GM23338 (cell line): Measurements from ENCODE around the gene THSD4. TPM values are rescaled to one million over a fixed set of nuclear protein-coding genes. Genes with fewer than 3 reads are reported as not detected.

Experiments used
- ATAC-seq: fragments of 200-7000 bp; cut with Tn5 transposase; 3 replicates; pipeline ENCODE4 v1.9.1; 2020
- DNase-seq: peaks from one replicate; pipeline ENCODE4 v3.0.0-alpha.2; 2015; ENCODE audit warnings: low spot score
- H2AFZ ChIP-seq: fragments of 200-600 bp; sonication (generic); 2 replicates; pipeline ENCODE4 v1.8.0; 2016; ENCODE audit warnings: antibody characterized with exemption, mild to moderate bottlenecking, moderate library complexity
- H3F3A ChIP-seq: fragments of 200-600 bp; sonication (generic); replicated peaks from 2 replicates; pipeline ENCODE4 v1.8.0; 2017; ENCODE audit warnings: antibody characterized with exemption, mixed run types, low read depth
- H3K27ac ChIP-seq: fragments of 200-600 bp; sonication (generic); 2 replicates; pipeline ENCODE4 v1.6.1; 2016; ENCODE audit warnings: low read depth
- H3K27me3 ChIP-seq: fragments of 200-600 bp; sonication (generic); 2 replicates; pipeline ENCODE4 v1.8.0; 2016; ENCODE audit warnings: mild to moderate bottlenecking, mixed run types, moderate library complexity; ENCODE audit not compliant: insufficient read depth
- H3K36me3 ChIP-seq: fragments of 200-600 bp; sonication (generic); 2 replicates; pipeline ENCODE4 v1.8.0; 2016; ENCODE audit warnings: mild to moderate bottlenecking; ENCODE audit not compliant: insufficient read depth
- H3K4me1 ChIP-seq: fragments of 200-600 bp; sonication (generic); 2 replicates; pipeline ENCODE4 v1.8.0; 2016; ENCODE audit warnings: mild to moderate bottlenecking, moderate library complexity; ENCODE audit not compliant: insufficient read depth
- H3K4me2 ChIP-seq: fragments of 200-600 bp; sonication (generic); 2 replicates; pipeline ENCODE4 v1.7.1; 2017; ENCODE audit warnings: mixed run types
- H3K4me3 ChIP-seq: fragments of 200-600 bp; sonication (generic); 2 replicates; pipeline ENCODE4 v1.6.1; 2016; ENCODE audit warnings: mixed run types
- H3K79me2 ChIP-seq: fragments of 200-600 bp; sonication (generic); replicated peaks from 2 replicates; pipeline ENCODE4 v1.8.0; 2017; ENCODE audit warnings: mild to moderate bottlenecking; ENCODE audit not compliant: insufficient read depth
- H3K9me2 ChIP-seq: fragments of 200-600 bp; sonication (generic); 2 replicates; pipeline ENCODE4 v1.8.0; 2017; ENCODE audit not compliant: insufficient read depth
- H4K20me1 ChIP-seq: fragments of 200-600 bp; sonication (generic); replicated peaks from 2 replicates; pipeline ENCODE4 v1.8.0; 2017; ENCODE audit warnings: mild to moderate bottlenecking; ENCODE audit not compliant: insufficient read depth
- H3K27ac Mint-ChIP-seq: 2 replicates; pipeline ENCODE4 v1.8.0; 2020; ENCODE audit warnings: inconsistent platforms, mild to moderate bottlenecking, moderate library complexity, mixed read lengths
- H3K27me3 Mint-ChIP-seq: 3 replicates; pipeline ENCODE4 v1.8.0; 2022; ENCODE audit warnings: low read depth, mild to moderate bottlenecking, moderate library complexity, mixed read lengths, inconsistent platforms; ENCODE audit not compliant: insufficient read depth, poor library complexity
- H3K36me3 Mint-ChIP-seq: 3 replicates; pipeline ENCODE4 v1.8.0; 2021; ENCODE audit warnings: low read depth, mild to moderate bottlenecking, inconsistent platforms, moderate library complexity, mixed read lengths
- H3K4me1 Mint-ChIP-seq: 3 replicates; pipeline ENCODE4 v1.8.0; 2020; ENCODE audit warnings: mild to moderate bottlenecking, inconsistent platforms, mixed read lengths
- H3K4me3 Mint-ChIP-seq: 3 replicates; pipeline ENCODE4 v1.8.0; 2021; ENCODE audit warnings: moderate library complexity, mild to moderate bottlenecking, inconsistent platforms, mixed read lengths
- H3K9me3 Mint-ChIP-seq: 3 replicates; pipeline ENCODE4 v1.8.0; 2020; ENCODE audit warnings: moderate library complexity, mild to moderate bottlenecking, inconsistent platforms, mixed read lengths
- CREB1 ChIP-seq: fragments of 250-450 bp; sonication (Bioruptor Pico); IDR thresholded peaks from 2 replicates; pipeline ENCODE4 v1.5.0; 2020; ENCODE audit warnings: low read depth, mild to moderate bottlenecking, moderate library complexity
- CTCF ChIP-seq, 2 experiments: fragments of 200-600 bp in 1 of 2; sonication (generic) in 1 of 2; conservative IDR thresholded peaks; 2 replicates each; pipeline versions ENCODE4 v1.5.1 to v1.6.1; 2016 to 2017; ENCODE audit warnings: antibody characterized with exemption in 2 of 2, low read depth in 2 of 2, mild to moderate bottlenecking in 2 of 2, moderate library complexity in 1 of 2
- EZH2 ChIP-seq: fragments of 200-600 bp; sonication (generic); IDR thresholded peaks from one replicate; pipeline ENCODE4 v1.8.0; 2017; ENCODE audit warnings: antibody characterized with exemption, mild to moderate bottlenecking, low read depth; ENCODE audit not compliant: unreplicated experiment
- EZH2phosphoT487 ChIP-seq: fragments of 200-600 bp; sonication (generic); IDR thresholded peaks from one replicate; pipeline ENCODE4 v1.8.1; 2018; ENCODE audit warnings: antibody characterized with exemption; ENCODE audit not compliant: unreplicated experiment
- JUNB ChIP-seq: IDR thresholded peaks from one replicate; pipeline ENCODE4 v1.6.1; 2016; ENCODE audit warnings: antibody characterized with exemption; ENCODE audit not compliant: unreplicated experiment
- NANOG ChIP-seq: IDR thresholded peaks from 2 replicates; pipeline ENCODE4 v1.6.1; 2016; ENCODE audit warnings: antibody characterized with exemption, borderline replicate concordance
- POLR2AphosphoS5 ChIP-seq: IDR thresholded peaks from 2 replicates; pipeline ENCODE4 v1.6.1; 2016; ENCODE audit warnings: antibody characterized with exemption, low read depth
- STAT1 ChIP-seq: IDR thresholded peaks from one replicate; pipeline ENCODE4 v1.6.1; 2016; ENCODE audit warnings: antibody characterized with exemption; ENCODE audit not compliant: unreplicated experiment
- ZNF114 ChIP-seq: fragments of 250-450 bp; sonication (Bioruptor Pico); IDR thresholded peaks from 2 replicates; pipeline ENCODE4 v1.5.0; 2020; ENCODE audit warnings: mild to moderate bottlenecking, moderate library complexity
- ZNF331 ChIP-seq: fragments of 250-450 bp; sonication (Bioruptor Pico); IDR thresholded peaks from 2 replicates; pipeline ENCODE4 v1.5.0; 2020; ENCODE audit warnings: low read depth, mild to moderate bottlenecking, moderate library complexity
- ZNF462 ChIP-seq: fragments of 250-450 bp; sonication (Bioruptor Pico); IDR thresholded peaks from 2 replicates; pipeline ENCODE4 v1.5.0; 2020; ENCODE audit warnings: mild to moderate bottlenecking, moderate library complexity
- polyA plus RNA-seq: library from polyadenylated mRNA; unstranded; fragments of >200 nt; fragmentation: Nextera tagmentation; extraction: Ambion mirVana; gene quantifications from 2 replicates; pipeline ENCODE4 v1.2.1, GENCODE V29; 2016
- total RNA-seq: library from RNA; depleted of rRNA; stranded (reverse); fragments of >200 nt; shearing (Covaris generic); gene quantifications from 2 replicates; pipeline ENCODE4 v1.2.3, GENCODE V29; 2014
- TF ChIP-seq, protein P1 (sequence below): IDR thresholded peaks from one replicate; pipeline ENCODE4 v1.6.1; 2018; ENCODE audit warnings: antibody characterized with exemption; ENCODE audit not compliant: unreplicated experiment
- TF ChIP-seq, protein P2 (sequence below): IDR thresholded peaks from 2 replicates; pipeline ENCODE4 v1.6.1; 2016; ENCODE audit warnings: antibody characterized with exemption

The THSD4 gene
- total and polyA plus RNA-seq, 2 experiments from 2014 or later = 2.0 to 7.4 TPM

- Histone ChIP-seq H3K4me3 (no peak overlapping the region), H4K20me1 (no peaks in the 10 kb centered on the region), H3K27me3 (no peaks in the 10 kb centered on the region), H3K4me1 (peaks cover 11% of the 10 kb centered on the region), H2AFZ (no peak overlapping the region), H3K79me2 (no peaks in the 10 kb centered on the region), H3K4me2 (no peak overlapping the region), H3K27ac (no peak overlapping the region), H3K36me3 (no peaks in the 10 kb centered on the region), H3F3A (peaks cover 4% of the 10 kb centered on the region; the same call in 1 of the 2 replicates), H3K9me2 (no peaks in the 10 kb centered on the region)
- Mint-ChIP-seq H3K27ac (no peak overlapping the region), H3K36me3 (no peaks in the 10 kb centered on the region; the same call in 2 of the 3 replicates), H3K4me3 (no peak overlapping the region), H3K9me3 (no peaks in the 10 kb centered on the region; the same call in 2 of the 3 replicates), H3K27me3 (peaks cover 10% of the 10 kb centered on the region), H3K4me1 (peaks cover 18% of the 10 kb centered on the region)
- ATAC-seq (no peak), DNase-seq (no peak)
- TF ChIP-seq STAT1 = no peak
- TF ChIP-seq EZH2 = no peak
- TF ChIP-seq, protein P1, sequence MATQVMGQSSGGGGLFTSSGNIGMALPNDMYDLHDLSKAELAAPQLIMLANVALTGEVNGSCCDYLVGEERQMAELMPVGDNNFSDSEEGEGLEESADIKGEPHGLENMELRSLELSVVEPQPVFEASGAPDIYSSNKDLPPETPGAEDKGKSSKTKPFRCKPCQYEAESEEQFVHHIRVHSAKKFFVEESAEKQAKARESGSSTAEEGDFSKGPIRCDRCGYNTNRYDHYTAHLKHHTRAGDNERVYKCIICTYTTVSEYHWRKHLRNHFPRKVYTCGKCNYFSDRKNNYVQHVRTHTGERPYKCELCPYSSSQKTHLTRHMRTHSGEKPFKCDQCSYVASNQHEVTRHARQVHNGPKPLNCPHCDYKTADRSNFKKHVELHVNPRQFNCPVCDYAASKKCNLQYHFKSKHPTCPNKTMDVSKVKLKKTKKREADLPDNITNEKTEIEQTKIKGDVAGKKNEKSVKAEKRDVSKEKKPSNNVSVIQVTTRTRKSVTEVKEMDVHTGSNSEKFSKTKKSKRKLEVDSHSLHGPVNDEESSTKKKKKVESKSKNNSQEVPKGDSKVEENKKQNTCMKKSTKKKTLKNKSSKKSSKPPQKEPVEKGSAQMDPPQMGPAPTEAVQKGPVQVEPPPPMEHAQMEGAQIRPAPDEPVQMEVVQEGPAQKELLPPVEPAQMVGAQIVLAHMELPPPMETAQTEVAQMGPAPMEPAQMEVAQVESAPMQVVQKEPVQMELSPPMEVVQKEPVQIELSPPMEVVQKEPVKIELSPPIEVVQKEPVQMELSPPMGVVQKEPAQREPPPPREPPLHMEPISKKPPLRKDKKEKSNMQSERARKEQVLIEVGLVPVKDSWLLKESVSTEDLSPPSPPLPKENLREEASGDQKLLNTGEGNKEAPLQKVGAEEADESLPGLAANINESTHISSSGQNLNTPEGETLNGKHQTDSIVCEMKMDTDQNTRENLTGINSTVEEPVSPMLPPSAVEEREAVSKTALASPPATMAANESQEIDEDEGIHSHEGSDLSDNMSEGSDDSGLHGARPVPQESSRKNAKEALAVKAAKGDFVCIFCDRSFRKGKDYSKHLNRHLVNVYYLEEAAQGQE = no peak
- TF ChIP-seq, protein P2, sequence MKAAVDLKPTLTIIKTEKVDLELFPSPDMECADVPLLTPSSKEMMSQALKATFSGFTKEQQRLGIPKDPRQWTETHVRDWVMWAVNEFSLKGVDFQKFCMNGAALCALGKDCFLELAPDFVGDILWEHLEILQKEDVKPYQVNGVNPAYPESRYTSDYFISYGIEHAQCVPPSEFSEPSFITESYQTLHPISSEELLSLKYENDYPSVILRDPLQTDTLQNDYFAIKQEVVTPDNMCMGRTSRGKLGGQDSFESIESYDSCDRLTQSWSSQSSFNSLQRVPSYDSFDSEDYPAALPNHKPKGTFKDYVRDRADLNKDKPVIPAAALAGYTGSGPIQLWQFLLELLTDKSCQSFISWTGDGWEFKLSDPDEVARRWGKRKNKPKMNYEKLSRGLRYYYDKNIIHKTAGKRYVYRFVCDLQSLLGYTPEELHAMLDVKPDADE = no peak
- TF ChIP-seq ZNF462 (CRISPR knock-in tag) = no peak
- TF ChIP-seq EZH2phosphoT487 = no peak
- no peak for TF ChIP-seq ZNF114 (CRISPR knock-in tag)
- no peak for TF ChIP-seq JUNB
- TF ChIP-seq NANOG = no peak
- TF ChIP-seq CTCF (conservative IDR thresholded peaks at IDR 0.05; ENCODE audit: low read depth in 2 of 2) = no peak
- no peak for TF ChIP-seq ZNF331 (CRISPR knock-in tag)
- no peak for TF ChIP-seq POLR2AphosphoS5
- TF ChIP-seq CREB1 = no peak
Measured at GRCh38 chr15:71811752-71812735, 696.8 kb downstream of the THSD4 start.
